Measurements from ENCODE around the gene SLC2A4RG. TPM values are rescaled to one million over a fixed set of nuclear protein-coding genes. Genes with fewer than 3 reads are reported as not detected.

The SLC2A4RG gene
- total RNA-seq, 1 experiment from 2014 or later: 12.9 TPM

DNA sequence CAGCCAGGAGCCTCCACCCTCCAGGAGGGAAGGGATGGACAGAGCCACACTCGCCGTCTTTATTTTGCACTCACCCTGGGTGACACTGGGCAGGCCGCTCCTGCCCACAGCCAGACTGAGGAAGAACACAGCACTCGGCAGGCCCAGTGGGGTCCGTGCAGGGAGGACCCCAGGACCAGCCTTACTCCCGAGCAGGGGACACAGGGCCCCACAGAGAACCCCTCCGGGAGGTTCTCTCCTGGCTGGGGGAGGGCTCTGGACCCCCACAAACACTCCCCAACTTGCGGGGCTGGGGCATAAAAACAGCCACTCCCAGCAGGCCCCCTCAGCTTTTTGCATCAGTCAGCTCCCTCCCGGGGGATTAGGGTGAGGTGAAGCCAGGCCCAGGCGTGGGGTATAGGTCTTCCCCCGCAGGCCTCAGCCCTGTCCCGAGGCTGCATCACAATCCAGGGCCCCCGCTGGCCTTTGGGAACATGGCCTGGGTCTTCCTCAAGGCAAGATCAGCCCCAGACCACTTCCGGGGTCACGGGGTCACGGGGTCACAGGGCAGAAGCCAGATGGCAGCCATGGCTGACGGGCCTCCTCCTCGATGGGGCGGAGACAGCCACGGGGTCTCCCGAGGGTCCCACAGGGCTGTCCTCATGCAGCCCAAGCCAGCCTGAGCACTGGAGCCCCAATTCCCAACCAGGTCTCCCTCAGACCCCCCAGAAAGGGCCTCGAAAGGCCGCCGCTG lies 39.9 kb upstream of the SLC2A4RG start:
- no peak for DNase-seq (ENCODE audit: low spot score)

DNA sequence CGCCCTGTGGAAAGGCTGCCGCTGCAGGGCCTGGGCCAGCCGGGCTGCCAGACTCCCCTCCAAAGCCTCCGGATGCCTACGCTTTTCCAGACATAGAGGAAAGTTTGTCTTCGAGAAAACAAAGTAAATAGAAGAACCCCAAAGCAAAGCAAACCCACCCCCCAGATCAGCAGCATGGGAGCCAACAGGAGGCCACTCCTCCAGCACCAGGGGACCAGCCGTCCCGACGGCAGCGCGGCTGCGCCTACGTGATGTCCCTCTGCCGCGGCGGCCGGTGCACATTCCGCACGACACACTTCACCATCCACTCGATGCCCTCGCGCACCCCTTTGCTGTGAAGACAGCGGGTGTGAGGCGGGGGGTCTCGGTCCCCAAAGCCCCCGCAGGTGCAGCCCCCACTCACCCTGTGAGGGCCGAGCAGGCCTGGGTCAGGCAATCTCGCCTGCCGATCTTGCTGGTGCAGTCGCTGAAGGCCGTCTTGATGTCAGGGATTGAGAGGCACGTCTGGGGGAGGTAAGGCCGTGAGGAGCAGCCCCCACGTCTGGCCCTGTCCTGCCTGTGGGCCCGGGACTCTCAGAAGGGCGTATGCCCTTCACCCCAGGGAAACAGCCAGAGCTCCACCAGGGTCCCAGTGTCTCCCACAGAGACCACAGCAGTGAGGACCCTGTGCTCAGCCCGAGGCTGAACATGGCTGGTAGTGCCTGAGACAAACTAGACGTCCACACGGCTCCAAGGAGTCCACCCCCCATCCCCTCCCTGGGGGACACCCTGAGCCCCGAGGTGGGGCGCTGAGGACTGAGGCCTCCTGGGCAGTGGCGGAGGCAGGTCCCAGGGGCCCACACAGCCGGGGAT lies 39.2 kb upstream of the SLC2A4RG start:
- no peak for DNase-seq (ENCODE audit: low spot score)

DNA sequence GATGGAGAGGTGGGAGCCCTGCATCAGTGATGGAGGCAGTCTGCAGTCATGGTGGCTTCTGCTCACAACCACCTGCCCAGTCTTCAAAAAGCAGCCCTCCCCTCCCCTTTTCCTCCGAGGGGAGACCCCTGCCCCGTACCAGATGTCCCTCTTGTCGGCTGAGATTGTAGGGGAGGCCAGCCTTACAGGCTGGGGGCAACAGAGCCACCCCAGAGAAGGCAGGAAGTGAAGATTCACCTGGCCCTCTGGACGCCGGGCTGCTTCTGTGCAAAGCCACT lies 38.6 kb upstream of the SLC2A4RG start:
- DNase-seq (ENCODE audit: low spot score): no peak

DNA sequence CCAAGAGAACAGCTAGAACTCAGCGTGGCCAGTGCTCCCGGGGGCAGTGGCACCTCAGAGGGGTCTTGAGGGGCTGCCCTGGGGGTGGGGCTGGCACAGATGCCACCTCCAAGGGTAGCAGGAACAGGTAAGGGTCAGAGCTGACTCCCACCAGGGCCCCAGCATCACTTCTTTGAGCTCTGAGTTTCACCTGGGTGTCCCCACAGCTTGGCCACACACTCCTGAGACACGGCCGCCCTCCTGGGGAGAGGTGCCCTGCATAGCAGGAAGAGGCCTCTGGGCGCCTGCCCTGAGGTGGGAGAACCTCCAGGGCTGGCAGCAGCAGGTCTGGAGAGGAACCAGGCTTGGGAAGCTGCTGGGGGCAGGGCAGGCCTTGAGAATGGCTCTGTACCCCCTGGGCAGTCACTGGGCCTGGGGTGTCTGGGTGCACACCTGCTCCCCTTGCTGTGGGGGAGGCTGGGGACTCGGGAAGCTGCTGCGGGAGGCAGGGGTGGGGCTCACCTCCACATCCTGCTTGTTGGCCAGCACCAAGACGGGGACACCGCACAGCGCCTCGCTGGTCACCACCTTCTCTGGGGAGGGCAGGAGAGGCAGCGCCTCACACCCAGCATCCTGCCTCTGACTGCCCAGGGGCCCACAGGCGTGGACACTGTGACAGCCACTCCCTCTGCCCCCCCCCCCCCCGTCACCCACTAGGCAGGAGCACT lies 38.1 kb upstream of the SLC2A4RG start:
- DNase-seq (ENCODE audit: low spot score): no peak

DNA sequence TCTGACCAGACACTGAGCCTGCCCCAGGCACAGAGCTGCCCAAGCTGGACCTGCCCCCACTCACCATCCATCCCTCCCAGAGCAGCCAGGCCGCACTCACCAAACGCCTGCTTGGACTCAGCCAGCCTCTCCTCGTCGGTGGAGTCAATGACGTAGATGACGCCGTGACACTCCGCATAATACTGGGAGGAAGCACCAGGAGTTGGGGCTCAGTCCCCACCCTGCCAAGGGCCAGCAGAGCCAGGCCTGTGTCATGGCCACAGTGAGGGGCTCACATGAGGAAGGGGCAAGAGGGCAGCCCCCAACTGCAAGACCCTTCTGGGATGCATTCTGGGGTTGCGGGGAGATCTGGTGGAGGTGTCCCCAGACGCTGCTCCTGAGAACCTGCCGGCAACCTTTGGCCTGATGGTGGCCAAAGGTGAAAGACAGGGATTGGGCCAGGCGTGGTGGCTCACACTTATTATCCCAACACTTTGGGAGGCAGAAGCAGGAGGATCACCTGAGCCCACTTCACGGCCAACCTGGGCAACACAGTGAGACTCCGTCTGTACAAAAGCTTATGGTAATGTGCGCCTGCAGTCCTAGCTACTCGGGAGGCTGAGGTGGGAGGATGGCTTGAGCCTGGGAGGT lies 37.4 kb upstream of the SLC2A4RG start:
- no peak for DNase-seq (ENCODE audit: low spot score)

DNA sequence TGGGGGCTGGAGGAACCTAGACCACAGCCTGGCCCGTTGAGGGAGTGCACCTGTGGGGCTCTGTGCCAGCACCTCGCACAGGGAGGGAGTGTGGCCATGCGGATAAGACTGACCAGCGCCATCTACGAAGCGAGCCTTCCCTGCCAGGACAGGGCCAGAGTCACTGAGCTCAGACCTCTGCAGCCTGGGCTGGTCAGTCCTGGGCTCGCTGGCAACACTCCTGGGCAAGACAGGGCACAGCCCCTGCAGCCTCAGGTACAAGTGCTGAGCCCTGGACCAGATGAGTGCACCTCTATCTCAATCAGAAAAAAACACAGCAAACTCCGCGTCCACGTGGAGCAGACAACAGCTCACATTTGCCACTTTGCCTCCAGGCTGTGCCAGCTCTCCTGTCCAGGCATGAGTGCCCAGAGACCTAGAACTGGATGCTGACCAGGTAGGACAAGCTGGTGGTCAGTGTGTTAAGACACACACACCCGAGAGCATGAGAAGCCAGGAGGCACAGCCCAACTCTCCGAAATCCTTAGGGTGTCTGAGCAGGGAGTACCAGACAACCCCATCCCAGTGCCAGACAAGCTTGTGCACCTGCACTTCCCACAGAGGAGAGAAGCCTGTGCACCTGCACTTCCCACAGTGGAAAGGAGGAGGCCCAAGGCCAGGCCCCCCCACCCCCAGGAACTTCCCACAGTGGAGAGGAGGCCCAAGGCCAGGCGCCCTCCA lies 36.7 kb upstream of the SLC2A4RG start:
- peak; percentile 6 for DNase-seq (ENCODE audit: low spot score)

DNA sequence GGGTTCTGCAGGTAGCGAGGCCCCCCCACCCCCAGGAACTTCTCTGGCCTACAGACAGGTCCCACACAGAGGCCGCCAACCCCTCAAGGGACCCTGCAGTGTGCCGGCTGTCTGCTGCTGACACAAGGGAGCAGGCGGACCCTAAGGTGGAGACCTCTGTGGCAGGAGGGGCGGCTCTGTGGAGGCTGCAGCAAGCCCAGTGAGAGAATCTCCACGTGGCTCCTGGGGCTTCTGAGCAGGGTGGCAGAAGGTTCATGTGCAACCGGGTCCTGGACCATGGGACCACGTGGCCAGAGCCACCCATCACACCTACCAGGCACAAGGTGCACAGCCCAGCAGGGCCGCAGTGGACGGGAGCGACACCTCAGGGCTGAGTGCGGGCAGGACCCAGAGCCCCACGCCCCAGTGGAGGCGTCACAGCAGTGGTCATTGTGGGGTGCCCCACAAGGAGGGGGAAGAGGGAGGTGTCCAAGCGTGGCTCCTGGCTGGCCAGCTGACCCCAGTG lies 36.1 kb upstream of the SLC2A4RG start:
- DNase-seq (ENCODE audit: low spot score): peak; percentile 5

DNA sequence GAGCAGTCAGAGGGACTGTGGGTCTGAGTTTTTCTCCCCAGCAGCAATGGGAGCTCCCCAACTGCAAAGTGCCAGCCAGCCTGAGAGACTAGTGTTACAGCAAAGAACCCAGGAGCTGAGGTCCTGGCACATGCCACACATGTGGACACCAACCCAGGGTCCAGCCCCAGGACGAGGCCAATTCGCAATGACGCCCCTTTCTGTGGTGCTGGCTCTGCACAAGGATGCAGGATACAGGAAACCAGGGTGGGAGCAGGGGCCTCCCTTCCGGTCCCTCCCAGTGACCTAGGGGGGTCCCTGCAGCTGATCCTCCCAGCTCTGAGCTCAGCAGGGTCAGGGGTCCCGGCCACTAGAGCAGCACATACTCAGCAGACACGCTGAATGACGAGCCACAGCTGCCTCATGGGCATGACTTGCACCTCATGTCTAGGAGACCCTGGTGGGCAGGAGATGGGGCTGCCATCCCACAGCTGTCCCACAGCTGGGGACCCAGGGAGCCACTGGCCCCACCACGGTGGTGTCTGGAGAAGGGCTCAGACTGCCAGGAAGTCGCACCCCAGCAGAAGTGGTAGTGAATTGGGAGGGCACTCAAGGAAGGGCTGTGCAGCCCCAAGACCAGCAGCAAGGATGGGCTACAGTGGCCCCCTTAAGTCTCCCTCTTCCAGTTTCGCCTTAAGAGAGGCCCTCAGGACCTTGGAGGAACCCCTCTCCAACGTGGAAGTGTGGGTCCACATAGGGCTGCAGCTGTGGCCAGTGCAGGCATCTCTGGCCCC lies 35.4 kb upstream of the SLC2A4RG start:
- DNase-seq (ENCODE audit: low spot score): peak; percentile 2

DNA sequence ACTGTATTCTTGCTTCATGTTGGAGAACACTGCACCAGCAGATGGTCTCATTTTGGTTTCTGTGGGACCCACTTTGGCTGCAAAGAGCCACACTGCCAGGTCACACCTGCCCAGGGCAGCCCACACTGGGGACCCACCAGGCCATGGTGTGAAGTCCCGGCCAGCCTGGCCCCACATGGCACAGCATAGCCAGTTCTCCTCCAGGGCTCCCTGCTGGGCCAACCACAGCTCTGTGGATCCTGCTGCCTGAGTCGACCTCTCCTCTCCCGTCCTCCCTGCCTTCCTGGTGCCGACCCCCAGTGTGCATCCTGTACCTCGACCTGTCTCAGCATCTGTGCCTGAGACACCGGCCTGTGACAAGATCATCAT lies 34.8 kb upstream of the SLC2A4RG start:
- no peak for DNase-seq (ENCODE audit: low spot score)

DNA sequence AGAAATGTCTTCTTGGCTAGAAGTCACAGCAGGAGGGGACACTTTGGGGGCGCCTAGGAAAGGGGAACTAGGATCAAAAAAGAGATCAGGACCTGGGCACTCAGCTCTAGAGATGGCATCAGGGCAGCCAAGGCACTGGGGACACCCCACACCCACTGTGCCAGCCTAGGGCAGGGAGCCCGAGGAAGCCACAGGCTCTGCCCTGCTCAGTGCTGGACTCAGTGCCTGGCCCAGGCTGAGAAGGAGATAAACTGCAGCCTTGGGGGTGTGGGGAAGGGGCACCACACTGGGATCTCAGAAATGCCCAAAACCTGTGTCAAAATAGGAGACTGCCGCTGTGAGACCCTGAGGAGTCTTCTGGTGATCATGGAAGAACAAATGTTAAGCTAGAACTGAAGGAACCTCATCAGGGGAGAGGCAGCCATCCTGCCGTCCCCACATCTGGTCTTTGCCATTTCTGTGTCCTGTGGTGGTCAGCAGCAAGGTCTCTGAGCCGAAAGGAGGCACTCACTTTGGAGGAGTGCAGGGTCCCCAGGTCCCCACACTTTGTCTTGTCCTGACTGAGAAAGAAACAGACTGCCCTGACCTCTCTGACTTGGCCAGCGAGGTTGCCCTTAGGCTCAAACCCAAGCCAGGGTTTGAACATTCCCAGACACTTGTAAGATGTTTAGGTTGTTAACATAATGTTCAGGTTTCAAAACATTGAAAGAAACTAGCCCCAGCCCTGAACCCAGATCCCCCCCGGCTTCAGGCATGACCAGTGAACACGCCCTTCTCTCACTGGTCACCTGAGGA lies 34.1 kb upstream of the SLC2A4RG start:
- no peak for DNase-seq (ENCODE audit: low spot score)

DNA sequence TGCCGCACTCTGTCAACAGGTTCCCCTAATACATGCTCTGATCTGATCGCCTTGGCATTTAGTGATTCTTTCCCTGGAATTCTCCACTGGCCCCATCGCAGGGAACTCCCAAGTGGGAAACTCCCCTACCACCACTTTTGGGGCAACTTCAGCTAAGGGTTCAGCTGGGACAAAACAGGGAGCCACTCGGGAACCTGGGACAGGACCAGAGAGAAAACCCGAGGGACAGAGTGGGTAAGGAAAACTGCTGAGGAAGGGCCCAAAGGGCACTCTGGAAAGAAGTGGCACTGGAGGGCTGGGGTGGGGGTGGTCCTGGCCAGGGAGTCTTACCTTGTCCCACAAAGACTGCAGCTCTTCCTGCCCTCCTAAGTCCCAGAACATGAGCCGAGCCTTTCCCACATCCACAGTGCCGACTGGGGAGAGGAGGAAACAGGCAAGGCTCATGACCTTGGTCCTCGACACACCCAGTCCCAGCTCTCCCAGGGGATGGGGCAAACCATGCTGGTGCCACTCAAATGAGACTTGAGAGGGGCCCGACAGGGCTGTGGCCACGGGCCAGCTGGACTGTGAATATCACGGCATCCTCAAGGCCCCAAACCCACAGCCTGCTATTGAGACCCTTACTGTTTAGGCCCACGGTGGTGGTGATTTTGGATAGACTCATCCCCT lies 33.4 kb upstream of the SLC2A4RG start:
- no peak for DNase-seq (ENCODE audit: low spot score)

DNA sequence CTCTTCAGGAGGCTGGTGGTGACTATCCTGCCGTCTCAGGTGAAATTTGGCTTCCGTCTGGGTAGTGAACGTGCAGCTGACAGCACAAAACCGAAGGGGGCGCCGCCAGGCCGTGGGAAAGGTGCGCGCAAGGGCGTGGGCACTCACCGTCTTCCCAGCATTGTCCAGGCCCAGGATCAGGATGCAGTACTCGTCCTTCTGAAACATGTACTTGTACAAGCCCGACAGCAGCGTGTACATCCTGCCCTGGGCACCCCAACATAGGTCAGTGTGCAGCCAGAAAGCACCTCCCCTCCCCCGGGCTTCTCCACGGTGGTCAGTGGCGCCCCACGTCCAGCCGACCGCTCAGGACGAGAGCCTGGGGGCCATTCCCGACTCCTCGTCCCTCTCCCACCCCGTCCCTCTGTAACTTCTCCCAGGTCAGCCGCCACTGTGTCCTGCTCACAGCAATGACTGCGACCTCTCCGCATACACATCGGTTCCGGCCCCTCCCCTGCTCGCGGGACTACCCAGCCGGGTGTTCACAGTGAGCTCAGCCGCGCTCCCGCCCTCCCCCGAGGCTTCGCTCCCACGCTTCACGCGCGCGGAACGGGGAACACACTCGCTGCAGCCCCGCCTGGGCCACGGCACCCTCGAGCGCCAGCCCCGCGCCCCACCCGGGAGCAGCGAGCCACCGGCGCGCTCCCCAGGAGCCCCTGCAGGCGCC lies 32.6 kb upstream of the SLC2A4RG start:
- DNase-seq (ENCODE audit: low spot score): peak; percentile 5

DNA sequence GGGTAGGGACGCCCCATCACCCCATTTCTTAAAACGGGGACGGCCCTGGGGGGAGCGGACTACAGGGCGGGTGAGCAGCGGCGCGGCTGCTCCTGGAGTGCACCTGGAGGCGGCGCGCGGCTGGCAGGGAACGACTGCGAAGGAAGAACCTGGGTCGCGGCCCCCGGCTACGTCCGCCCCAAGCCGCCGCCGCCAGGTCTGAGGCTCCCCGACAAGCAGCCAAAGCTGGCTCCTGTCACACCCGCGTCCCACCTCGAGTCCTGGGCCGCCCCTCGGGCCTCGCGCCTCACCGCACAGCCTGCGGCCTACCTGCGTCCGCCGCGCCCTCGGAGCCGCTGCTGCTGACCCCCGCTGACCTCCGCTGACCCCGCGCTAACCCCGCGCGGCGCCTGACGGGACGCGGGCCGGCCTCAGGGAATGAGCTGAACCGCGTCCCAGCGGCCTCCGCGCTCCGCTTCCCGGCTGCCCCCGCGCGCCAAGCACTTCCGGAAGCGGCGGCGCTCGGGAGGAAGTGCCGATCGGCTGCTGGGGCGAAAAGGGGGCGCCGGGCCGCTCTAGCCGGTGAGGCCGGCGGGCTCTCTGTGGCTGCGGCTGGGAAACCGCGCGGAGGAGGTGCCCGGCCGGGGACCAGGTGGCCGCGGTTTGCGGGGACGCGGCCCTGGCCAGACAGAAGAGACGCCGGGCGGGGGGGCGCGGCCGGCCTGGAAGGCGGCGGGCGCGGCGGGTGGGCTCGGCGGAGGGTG lies 31.8 kb upstream of the SLC2A4RG start, which contains the start of the genes ARFRP1 and ZGPAT:
Gene ARFRP1, minus strand, starts transcription at position 419 of the 743 bp plus-strand sequence. CDS start 885 bp downstream, outside the sequence.
Gene ZGPAT, plus strand, starts transcription at position 482 of the 743 bp plus-strand sequence. CDS start 542 bp downstream, outside the sequence.
- DNase-seq (ENCODE audit: low spot score): peak; percentile 73

DNA sequence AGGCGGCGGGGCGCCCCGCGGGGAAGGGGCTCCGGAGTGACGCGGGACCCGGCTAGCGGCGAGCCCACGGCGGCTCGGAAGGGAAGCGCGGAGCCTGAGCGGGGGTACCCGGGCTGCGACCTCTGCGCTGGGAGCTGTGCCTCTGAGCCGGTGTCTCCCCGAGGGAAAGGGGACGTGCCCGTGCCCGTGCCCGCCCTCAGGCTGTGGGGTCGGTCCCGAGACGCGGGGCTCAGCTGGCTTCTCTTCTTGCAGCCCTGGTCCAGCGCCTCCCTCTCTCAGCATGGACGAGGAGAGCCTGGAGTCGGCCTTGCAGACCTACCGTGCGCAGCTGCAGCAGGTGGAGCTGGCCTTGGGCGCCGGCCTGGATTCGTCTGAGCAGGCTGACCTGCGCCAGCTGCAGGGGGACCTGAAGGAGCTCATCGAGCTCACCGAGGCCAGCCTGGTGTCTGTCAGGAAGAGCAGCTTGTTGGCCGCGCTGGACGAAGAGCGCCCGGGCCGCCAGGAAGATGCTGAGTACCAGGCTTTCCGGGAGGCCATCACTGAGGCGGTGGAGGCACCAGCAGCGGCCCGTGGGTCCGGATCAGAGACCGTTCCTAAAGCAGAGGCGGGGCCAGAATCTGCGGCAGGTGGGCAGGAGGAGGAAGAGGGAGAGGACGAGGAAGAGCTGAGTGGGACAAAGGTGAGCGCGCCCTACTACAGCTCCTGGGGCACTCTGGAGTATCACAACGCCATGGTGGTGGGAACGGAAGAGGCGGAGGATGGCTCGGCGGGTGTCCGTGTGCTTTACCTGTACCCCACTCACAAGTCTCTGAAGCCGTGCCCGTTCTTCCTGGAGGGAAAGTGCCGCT lies 31.1 kb upstream of the SLC2A4RG start:
- DNase-seq (ENCODE audit: low spot score): no peak

DNA sequence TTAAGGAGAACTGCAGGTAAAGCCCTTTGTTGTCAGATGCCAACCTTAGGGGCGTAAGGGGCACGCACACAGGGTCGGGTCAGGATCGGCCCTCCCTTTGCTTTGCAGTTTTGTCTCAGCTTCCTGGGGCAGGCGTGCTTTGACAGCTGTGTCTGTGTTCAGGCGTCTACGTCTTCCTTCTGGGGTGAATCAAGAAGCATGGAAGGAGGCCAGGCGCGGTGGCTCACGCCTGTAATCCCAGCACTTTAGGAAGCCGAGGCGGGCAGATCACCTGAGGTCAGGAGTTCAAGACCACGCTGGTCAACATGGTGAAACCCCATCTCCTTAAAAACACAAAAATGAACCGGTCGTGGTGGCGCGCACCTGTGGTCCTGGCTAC lies 30.4 kb upstream of the SLC2A4RG start:
- DNase-seq (ENCODE audit: low spot score): no peak

DNA sequence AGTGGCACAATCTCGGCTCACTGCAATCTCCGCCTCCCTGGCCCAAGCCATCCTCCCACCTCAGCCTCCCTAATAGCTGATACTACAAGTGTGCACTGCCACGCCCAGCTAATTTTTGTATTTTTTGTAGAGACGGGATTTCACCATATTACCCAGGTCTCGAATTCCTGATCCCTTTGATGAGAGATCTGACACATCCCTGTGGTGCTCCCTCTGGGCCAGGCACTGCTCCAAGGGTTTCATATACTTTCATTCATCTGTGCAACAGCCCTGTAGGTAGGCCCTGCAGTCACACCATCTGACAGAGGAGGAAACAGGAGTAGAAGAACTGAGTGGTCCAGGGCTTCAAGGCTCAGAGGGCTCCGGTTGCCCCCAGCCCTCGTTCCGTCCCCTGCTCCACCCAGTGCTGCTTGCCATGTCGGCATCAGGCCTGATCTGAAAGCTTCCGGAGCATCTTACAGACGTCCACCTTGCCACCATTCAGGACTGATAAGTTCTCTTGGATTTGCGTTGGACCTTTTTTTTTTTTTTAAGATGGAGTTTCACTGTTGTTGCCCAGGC lies 28.4 kb upstream of the SLC2A4RG start:
- no peak for DNase-seq (ENCODE audit: low spot score)

Measured in H4 (cell line).